Effector memory CD4-positive, alpha-beta T cell (primary cell): ENCODE results near the gene XPNPEP2.

Experiments used
- DNase-seq, 3 donors: peaks; one replicate each; pipeline ENCODE4 v3.0.0-alpha.2; 2020
- H3K27ac ChIP-seq: 2 replicates; pipeline ENCODE4 v1.7.0; 2013; ENCODE audit warnings: mild to moderate bottlenecking, low read length, moderate library complexity; ENCODE audit not compliant: insufficient read depth, poor library complexity, severe bottlenecking
- H3K27me3 ChIP-seq: replicated peaks from 2 replicates; pipeline ENCODE4 v1.7.0; 2013; ENCODE audit warnings: mild to moderate bottlenecking, low read length; ENCODE audit not compliant: insufficient read depth, control insufficient read depth, poor library complexity, severe bottlenecking
- H3K36me3 ChIP-seq: 2 replicates; pipeline ENCODE4 v1.7.0; 2013; ENCODE audit warnings: mild to moderate bottlenecking, low read length, moderate library complexity; ENCODE audit not compliant: control insufficient read depth, insufficient read depth
- H3K4me1 ChIP-seq: 2 replicates; pipeline ENCODE4 v1.7.0; 2013; ENCODE audit warnings: low read length, mild to moderate bottlenecking; ENCODE audit not compliant: control insufficient read depth, insufficient read depth, poor library complexity, severe bottlenecking
- H3K4me3 ChIP-seq: 2 replicates; pipeline ENCODE4 v1.7.0; 2013; ENCODE audit warnings: low read length, low read depth, mild to moderate bottlenecking; ENCODE audit not compliant: insufficient read depth, poor library complexity, severe bottlenecking
- H3K9me3 ChIP-seq: 2 replicates; pipeline ENCODE4 v1.7.0; 2013; ENCODE audit warnings: mild to moderate bottlenecking, low read length, moderate library complexity; ENCODE audit not compliant: control insufficient read depth

XPNPEP2 gene

GRCh38 chrX:129792586-129793291 is 54.0 kb downstream of the XPNPEP2 start:
- no peaks in the 10 kb centered on the region for H3K4me1 ChIP-seq
- H3K27ac ChIP-seq = no peak overlapping the region
- peaks cover 64% of the 10 kb centered on the region for H3K36me3 ChIP-seq
- DNase-seq = no peak
- H3K9me3 ChIP-seq = no peaks in the 10 kb centered on the region
- H3K27me3 ChIP-seq = no peaks in the 10 kb centered on the region
- H3K4me3 ChIP-seq = no peak overlapping the region

GRCh38 chrX:129793604-129794191 is 54.9 kb downstream of the XPNPEP2 start:
- Histone ChIP-seq H3K36me3 (peaks cover 55% of the 10 kb centered on the region), H3K4me1 (no peaks in the 10 kb centered on the region), H3K4me3 (no peak overlapping the region), H3K9me3 (no peaks in the 10 kb centered on the region), H3K27me3 (no peaks in the 10 kb centered on the region), H3K27ac (peak overlapping the region; percentile 22)
- no peak for DNase-seq

- Histone ChIP-seq H3K27me3 (no peaks in the 10 kb centered on the region), H3K36me3 (peaks cover 40% of the 10 kb centered on the region), H3K4me3 (no peak overlapping the region), H3K4me1 (no peaks in the 10 kb centered on the region), H3K27ac (no peak overlapping the region), H3K9me3 (no peaks in the 10 kb centered on the region)
- DNase-seq = no peak
Measured at GRCh38 chrX:129795584-129795983, 56.8 kb downstream of the XPNPEP2 start.

- Histone ChIP-seq H3K36me3 (peaks cover 23% of the 10 kb centered on the region), H3K27ac (no peak overlapping the region), H3K4me1 (no peaks in the 10 kb centered on the region), H3K9me3 (no peaks in the 10 kb centered on the region), H3K4me3 (no peak overlapping the region), H3K27me3 (no peaks in the 10 kb centered on the region)
- no peak for DNase-seq
Measured at GRCh38 chrX:129797251-129797906, 58.6 kb downstream of the XPNPEP2 start.

- Histone ChIP-seq H3K4me3 (no peak overlapping the region), H3K27ac (no peak overlapping the region), H3K27me3 (no peaks in the 10 kb centered on the region), H3K9me3 (no peaks in the 10 kb centered on the region), H3K36me3 (peaks cover 12% of the 10 kb centered on the region), H3K4me1 (no peaks in the 10 kb centered on the region)
- no peak for DNase-seq
Measured at GRCh38 chrX:129798456-129798855, 59.7 kb downstream of the XPNPEP2 start.

- Histone ChIP-seq H3K36me3 (peaks cover 8% of the 10 kb centered on the region), H3K4me1 (no peaks in the 10 kb centered on the region), H3K4me3 (no peak overlapping the region), H3K9me3 (no peaks in the 10 kb centered on the region), H3K27me3 (no peaks in the 10 kb centered on the region), H3K27ac (no peak overlapping the region)
- DNase-seq = no peak
Measured at GRCh38 chrX:129798888-129799287, 60.1 kb downstream of the XPNPEP2 start.

GRCh38 chrX:129800186-129800585 is 61.4 kb downstream of the XPNPEP2 start:
- no peaks in the 10 kb centered on the region for H3K27me3 ChIP-seq
- H3K9me3 ChIP-seq = no peaks in the 10 kb centered on the region
- no peak overlapping the region for H3K27ac ChIP-seq
- no peak overlapping the region for H3K4me3 ChIP-seq
- no peaks in the 10 kb centered on the region for H3K36me3 ChIP-seq
- H3K4me1 ChIP-seq = no peaks in the 10 kb centered on the region
- DNase-seq = no peak

GRCh38 chrX:129802863-129803262 is 64.1 kb downstream of the XPNPEP2 start:
- no peak for DNase-seq
- Histone ChIP-seq H3K36me3 (no peaks in the 10 kb centered on the region), H3K4me3 (no peak overlapping the region), H3K27ac (no peak overlapping the region), H3K4me1 (no peaks in the 10 kb centered on the region), H3K9me3 (no peaks in the 10 kb centered on the region), H3K27me3 (no peaks in the 10 kb centered on the region)

GRCh38 chrX:129804806-129805205 is 66.0 kb downstream of the XPNPEP2 start:
- H3K27ac ChIP-seq = no peak overlapping the region
- no peaks in the 10 kb centered on the region for H3K27me3 ChIP-seq
- no peaks in the 10 kb centered on the region for H3K4me1 ChIP-seq
- no peaks in the 10 kb centered on the region for H3K36me3 ChIP-seq
- no peak overlapping the region for H3K4me3 ChIP-seq
- H3K9me3 ChIP-seq = no peaks in the 10 kb centered on the region
- no peak for DNase-seq

- Histone ChIP-seq H3K36me3 (no peaks in the 10 kb centered on the region), H3K4me1 (no peaks in the 10 kb centered on the region), H3K4me3 (no peak overlapping the region), H3K27ac (no peak overlapping the region), H3K27me3 (no peaks in the 10 kb centered on the region), H3K9me3 (no peaks in the 10 kb centered on the region)
- DNase-seq = no peak
Measured at GRCh38 chrX:129808158-129808828, 69.5 kb downstream of the XPNPEP2 start.
